Activated CD4-positive, alpha-beta T cell treated with anti-CD3 and anti-CD28 coated beads, Interleukin-10, Interleukin-2, amounts not matched to agents 100 ng/mL and 50 ng/mL, durations not matched to agents 16 hours and 8 hours (primary cell): Measurements from ENCODE around the gene GSTCD.
"Not testable (repeated sequence)": the region's sequence is repeated elsewhere in the genome, so short reads cannot be mapped to it uniquely, and the experiment has no call there.

Experiments used
- DNase-seq: peaks from one replicate; pipeline ENCODE4 v3.0.0-alpha.2; 2020

Gene GSTCD

DNA sequence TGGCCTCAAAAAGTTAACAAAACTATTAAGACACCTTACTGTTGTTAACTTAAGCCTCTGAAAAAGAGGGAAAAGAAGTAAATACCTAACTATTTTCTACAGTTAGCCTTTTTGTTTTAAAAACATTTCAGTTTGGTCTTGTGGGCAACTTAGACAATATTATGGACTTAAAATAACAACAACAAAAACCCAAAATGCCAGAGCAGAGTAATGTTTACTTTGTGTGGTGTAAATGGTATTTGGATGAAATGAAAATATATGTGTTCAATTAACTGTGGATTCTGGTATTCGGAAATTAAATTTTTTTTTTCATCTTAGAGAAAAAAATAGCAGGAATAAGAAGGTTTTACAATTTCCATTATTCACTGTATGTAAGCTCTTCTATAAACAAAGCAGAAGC is 107.1 kb downstream of the GSTCD start:
- no peak for DNase-seq

DNA sequence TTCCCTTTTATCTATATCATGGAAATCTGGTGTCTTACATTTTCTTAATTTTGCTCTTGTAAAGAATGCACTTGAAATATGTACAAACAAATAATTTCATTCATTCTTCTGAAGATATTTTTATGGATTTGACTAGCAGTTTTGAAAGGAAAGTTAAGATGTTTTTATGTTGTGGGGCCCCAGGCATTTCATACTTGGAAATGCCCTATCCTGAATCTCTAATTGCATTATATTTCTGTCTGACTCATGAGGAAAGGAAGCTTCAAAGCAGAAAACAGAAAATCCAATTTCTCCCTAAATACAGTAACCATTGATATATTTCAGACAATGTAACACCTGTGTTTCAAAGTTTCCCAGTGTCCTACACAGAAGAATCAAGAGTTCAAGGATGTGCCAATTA is 113.5 kb downstream of the GSTCD start:
- DNase-seq = no peak

DNA sequence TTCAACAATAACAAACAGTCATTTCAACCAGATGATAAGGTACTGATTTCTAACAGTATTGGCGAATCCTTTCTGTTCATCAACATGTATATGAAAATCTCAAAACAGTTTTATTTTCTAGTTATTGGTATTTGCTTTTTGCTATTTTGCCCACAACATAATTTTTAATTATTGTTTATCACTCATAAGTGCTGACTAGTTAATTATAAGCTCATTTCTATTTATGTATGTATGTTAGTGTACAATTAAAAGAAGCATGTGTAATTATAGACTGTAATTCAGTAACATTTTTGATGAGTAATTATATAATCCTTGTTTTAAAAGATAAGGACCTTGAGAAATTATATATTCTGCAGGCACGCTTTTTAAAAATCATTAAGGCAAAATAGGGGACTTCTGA is 119.5 kb downstream of the GSTCD start:
- DNase-seq = no peak

DNA sequence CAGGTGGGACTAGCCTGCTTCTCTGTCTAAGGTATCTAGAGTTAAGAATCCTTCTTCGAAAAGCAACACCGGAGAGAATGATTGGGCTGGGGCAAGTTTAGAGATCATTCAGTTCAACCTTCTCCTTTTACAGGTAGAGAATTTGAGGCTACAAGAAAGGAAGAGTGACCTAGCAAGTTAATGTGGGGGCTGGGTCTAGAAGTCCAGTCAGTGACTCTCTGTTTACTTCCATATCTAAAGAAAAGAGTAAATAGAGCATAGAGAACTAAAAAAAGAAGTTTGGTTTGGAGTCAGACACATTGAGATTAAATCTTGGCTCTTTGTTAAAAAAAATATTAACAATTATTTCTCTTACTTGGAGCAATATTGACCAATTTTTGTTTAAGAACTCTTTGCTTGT is 122.6 kb downstream of the GSTCD start:
- DNase-seq = no peak

DNA sequence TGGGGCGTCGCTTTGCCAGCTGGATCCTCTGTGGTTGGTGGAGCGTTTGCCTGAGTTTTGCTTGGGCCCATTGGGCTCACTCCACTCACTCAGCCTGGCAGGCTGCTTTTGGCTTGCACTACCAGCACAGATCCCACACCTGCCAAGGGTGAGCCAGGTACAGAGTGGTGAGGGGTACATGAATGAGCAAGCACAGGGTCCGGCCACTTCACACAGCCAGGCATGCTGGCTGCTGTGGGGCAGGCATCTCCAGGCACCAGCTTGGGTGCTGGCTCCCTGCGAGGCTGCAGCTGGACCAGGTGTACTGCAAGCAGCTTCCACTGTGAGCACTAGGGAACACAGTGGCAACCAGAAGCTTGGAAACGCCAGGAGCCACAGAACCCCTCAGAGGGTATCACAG is 126.6 kb downstream of the GSTCD start:
- DNase-seq = no peak

DNA sequence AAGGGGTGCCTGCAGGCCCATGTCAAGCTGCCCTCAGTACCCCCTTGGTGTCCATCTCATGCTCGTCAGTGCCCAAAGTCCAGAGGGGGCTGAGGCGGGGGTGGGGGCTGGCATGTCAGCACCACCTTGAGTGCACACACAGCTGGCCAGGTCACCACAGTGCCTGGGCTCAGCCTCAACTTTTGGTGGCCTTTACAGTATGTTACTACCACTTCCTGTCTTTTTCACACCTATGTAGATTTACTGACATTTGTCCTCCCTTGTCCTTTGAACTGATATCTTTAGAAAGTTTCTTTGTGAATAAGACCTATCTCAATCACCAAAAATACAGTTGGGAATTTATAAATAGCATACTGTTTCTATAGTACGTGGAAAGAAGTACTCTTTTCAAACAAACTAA is 128.0 kb downstream of the GSTCD start:
- DNase-seq = no peak

DNA sequence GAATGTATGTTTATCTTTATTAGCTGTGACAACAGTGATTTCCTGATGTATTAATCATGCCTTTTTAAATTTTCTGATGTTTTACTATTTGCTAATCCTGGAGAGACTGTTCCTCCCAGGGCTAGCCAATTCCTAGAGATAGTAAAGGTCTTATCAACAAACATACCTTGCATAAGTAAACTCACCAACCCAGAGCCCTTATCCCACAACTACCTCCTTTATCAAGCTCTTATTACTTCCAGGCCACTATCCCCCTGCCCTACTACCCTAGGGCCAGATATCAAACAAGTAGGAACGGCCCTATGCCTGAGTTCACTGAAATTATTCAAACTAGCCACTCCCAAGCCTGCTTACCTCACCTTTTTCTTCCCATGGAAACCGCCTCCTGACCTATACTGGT is 128.5 kb downstream of the GSTCD start:
- DNase-seq = no peak

DNA sequence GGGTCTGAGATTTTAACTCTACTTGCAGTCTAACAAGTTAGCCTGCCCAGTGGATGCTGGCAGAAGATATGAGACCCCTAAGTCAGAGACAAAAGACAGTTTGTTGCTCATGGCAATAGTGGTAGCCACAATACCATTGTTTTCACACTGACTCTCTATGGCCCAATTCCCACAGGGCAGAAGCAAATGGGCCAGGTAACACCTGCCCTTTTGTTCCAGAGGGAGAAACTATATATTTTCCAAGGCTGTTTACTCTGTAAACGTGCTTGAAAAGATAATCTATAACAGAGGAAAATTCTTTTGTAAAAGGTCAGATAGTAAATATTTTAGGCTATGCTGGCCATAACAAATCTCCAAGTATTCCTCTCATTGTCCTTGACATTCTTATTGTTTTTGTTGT is 129.5 kb downstream of the GSTCD start:
- DNase-seq = no peak

DNA sequence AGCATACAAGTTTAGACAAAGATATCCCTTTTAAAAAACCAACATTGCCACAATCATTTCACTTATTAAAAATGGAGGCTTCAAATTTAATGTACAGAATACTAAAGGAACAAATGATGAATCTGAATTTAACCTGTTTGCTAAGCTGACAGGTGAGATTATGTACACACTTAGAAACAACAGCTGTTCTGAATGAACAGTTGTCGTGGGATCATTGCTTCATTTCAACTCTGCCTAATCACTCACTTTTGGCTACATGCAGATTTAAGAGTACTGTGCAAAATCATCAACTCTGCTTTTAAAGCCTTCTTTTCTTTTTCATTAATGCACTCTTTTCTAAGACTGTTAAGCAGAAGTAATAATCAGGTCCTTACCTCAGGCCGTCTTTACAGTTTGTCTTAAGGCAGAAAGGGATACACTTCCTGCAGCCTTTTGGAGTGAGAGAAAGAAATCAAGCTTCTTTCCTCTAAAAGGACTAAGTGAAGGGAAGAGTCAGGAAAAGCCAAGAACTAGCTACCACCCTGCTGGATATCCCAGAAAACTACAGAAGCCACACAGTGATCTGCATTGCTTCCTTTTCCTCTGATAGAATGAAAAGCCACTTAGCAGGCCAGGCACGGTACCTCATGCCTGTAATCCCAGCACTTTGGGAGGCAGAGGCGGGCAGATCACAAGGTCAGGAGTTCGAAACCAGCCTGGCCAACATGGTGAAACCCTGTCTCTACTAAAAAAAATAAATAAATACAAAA is 132.0 kb downstream of the GSTCD start:
- DNase-seq = no peak

DNA sequence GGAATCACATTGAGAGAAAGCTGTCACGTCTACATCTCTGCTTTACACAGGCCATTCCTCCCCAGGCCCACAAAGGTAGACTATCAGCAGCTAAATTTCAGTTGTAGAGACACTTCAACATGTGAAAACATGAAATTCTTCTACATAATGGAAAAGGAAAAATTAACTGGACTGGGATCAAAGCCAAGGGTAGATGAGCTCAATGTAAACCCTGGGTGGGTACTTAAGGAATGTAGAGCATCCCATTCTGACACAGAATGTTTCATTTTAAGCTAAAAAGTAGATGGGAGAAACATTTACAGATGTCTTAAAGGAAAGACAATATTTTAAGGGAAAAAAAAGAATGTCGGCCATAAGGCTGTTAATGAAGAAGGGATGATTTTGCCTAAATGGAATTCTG is 135.4 kb downstream of the GSTCD start:
- DNase-seq = no peak

DNA sequence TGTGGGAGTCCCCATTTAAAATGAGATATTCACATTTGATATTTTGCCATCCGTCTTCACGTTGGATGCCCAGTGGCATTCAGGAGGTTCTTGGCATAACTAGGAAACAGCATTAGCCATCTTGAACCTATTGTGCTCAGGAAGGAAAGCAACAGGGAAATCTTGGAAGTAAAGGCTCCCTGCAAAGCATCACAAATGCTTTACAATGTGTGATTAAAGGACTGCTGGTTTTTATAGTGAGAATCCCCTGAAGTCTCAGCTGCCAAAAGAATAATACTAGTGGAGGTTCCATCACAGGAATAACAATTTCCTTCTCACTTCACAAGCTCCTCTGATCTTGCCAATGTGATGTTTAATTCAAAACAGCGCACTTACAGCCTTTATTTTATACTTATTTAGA is 137.0 kb downstream of the GSTCD start:
- no peak for DNase-seq

DNA sequence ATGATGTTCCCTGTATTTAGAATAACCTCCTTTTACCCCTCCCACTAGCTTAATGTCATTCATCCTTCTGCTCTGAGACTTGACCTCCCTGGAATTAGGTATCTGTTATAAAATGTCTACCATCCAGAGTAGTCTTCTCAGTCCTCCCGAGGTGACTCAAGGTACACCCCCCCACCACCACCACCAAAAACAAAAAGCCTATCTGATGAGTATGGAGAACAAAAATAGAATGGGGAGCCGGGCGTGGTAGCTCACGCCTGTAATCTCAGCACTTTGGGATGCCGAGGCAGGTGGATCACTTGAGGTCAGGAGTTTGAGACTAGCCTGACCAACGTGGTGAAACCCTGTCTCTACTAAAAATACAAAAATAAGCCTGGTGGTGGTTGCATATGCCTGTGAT is 139.8 kb downstream of the GSTCD start:
- DNase-seq = not testable (repeated sequence)

DNA sequence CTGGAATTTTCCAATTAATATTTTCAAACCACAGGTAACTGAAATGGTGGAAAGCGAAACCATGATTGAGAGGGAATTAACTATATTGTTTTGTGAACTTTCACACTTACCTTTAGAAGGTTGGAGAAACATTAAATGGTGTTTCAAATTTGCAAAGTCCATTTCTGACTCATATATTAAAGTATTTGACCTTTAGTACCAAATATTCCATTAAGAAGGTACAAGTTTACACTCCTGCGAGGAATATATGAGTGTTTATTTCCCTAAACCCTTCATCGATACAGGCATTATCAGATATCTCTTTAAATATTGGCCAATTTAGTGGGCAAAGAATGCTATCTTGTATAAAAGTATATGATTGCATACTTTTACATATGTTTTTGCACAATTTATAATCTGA is 142.6 kb downstream of the GSTCD start:
- no peak for DNase-seq

DNA sequence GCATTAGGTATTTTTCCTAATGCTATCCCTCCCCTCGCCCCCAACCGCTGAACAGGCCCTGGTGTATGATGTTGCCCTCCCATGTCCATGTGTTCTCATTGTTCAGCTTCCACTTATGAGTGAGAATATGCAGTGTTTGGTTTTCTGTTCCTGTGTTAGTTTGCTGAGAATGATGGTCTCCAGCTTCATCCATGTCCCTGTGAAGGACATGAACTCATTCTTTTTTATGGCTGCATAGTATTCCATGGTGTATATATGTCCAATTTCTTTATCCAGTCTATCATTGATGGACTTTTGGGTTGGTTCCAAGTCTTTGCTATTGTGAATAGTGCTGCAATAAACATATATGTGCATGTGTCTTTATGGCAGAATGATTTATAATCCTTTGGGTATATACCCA is 143.6 kb downstream of the GSTCD start:
- DNase-seq = not testable (repeated sequence)

DNA sequence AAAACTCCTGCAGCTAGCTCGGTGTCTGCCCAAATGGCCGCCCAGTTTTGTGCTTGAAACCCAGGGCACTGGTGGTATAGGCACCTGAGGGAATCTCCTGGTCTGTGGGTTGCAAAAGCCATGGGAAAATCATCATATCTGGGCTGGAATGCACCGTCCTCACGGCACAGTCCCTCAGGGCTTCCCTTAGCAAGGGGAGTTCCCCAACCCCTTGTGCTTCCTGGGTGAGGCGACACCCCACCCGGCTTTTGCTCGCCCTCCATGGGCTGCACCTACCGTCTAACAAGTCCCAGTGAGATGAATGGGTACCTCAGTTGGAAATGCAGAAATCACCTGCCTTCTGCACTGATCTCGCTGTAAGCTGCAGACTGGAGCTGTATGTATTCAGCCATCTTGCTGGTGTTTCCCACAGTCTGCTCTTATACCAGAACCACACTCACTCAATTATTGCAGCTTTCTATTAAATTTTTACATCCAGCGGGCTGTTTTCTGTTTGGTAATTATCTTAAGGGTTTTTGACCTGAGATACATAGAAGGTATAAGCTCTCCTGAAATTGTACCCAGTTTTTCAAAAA is 150.0 kb downstream of the GSTCD start:
- DNase-seq = no peak

DNA sequence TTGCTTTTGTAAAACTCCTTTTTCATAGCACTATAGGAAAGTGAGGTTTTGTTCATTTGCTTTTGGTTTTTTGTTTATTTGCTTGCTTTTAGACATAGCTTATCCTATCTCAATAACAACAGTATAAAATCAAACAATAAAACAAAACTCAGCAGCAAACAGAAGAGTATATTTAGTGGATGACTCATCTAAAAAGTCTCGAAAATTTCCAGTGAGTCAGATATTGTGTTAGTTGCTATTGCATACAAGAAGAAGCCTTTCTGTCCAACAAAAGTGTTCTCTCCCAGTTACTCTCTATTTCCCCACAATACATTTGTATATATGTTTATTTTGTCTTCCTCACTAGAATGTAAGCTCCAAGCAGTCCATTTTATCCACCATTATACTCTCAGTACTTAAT is 150.6 kb downstream of the GSTCD start:
- DNase-seq = no peak

DNA sequence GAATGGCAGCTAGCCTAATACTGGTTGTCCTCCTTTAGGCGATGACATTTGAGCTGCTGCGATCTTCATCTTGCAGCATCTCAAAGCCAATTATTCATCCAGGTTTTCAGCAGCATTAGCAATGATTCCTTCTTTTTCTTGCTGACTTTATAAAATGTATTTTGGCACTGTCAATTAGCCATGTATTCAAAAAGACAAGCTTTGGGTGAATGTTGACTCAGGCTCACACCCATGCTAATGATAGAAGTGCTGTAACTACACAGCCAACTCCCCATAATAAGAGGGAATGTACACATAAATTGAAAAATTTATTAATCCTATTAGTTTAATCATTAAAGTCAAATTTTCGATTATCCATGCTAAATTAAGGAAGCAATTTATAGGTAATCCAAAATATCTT is 162.4 kb downstream of the GSTCD start:
- DNase-seq = no peak

DNA sequence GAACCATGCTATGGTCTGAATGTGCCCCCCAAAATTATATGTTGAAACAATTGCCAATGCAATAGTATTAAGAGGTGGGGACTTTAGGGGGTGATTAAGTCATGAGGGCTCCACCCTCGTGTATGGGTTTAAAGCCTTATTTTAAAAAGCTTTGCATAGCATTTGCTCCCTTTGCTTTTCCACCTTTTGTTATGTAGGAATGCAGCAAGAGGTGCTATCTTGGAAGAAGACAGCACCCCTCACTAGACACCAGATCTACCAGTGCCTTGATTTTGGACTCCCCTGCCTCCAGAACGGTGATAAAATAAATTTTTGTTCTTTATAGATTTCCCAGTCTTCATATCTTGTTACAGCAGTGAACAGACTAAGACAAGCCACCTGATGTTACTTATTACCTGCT is 163.4 kb downstream of the GSTCD start:
- no peak for DNase-seq

DNA sequence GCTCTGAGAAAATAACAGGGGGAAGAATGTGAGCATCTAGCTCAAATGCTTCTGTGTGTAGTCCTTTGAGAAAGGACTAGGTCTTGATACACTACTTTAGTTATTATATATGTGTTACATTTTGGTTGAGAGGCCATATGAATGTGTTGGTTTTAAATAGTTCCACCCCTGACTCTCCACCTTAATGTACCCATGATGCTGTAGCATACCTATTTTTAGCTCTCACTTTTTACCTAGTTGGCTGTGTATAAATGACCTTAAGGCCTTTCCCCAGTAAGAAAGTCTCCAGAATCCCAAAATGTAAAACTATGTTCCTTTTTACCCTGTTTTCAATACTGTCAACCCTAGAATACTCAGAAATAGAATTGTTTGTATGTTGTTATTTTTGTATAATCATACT is 166.6 kb downstream of the GSTCD start:
- no peak for DNase-seq

DNA sequence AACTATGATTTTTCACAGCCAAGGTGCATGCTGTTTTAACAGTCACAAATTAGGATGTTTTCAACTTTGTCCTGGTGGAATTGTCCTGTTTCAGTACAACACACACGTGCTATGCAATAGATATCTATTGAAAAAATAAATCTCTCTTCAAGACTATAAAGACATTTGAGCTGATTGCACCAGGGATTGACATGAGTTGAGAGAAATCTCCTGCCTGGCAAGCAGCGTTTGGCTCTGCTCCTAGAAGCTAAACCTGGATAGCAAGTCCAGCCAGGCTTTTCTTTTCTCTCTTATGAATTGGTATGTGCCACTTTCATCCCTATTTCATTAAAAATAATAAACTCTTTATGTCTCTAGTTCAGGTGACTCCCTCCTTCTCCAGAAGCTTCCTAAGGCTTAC is 170.1 kb downstream of the GSTCD start:
- DNase-seq = no peak

DNA sequence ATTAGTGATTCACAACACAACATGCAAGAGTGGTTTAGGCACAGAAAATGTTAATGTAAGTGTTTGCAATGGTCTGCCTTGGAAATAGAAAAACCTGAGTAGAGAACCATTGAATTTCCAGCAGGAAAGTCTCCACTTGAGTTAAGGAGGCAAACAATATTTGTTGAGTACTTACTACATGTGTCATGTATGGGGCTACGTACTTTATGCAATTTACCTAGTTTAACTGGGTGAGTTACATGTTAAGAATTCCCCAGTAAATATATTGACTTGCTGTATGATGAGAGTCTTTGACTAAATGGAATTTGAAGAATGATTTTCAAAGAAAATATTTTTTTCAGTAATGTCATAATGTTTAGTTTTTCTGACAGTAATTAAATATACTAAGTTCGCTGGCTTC is 178.9 kb downstream of the GSTCD start:
- DNase-seq = no peak

DNA sequence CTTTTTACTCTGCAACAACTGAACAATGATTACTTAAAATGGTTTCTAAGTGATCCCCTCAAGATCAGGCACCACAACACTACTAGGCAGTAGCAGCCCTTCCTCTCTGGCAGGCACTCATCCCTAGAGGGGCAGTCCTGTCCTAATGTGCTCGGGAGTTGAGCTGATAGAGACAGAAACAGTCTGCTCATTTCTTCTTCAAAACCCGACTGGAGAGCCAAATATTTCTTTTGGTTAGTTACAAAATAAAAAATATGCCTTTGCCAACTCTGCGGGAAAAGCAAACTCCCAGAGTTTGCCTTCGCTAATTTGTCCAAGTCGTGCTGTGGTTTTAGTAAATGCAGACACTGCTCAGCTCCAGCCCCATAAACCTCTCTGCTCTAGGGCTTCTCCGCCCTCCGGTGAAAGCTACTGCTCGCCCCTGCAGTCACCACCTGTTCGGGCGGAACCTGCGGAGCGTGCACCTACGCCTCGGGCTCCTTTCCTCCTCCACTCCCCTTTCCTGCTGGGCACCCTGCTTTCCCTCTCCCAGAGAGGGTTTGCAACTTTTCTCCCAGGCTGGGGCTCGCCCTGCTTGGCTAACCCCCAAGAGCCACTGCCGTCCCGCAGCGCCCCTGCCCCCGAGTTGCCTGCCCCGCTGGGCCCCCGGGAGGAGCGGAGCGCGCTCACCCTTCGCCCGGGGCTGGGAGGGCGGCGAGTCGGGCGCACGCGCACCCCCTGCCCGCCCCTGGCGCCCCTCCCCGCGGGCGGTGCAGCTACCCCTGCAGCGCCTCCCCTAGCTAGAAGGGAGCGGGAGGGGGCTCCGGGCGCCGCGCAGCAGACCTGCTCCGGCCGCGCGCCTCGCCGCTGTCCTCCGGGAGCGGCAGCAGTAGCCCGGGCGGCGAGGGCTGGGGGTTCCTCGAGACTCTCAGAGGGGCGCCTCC is 186.3 kb downstream of the GSTCD start, which contains the start of gene NPNT:
TSS of gene NPNT (plus strand) at position 812 of the 923 bp plus-strand sequence. CDS start 182 bp downstream, outside the sequence.
- DNase-seq = no peak

DNA sequence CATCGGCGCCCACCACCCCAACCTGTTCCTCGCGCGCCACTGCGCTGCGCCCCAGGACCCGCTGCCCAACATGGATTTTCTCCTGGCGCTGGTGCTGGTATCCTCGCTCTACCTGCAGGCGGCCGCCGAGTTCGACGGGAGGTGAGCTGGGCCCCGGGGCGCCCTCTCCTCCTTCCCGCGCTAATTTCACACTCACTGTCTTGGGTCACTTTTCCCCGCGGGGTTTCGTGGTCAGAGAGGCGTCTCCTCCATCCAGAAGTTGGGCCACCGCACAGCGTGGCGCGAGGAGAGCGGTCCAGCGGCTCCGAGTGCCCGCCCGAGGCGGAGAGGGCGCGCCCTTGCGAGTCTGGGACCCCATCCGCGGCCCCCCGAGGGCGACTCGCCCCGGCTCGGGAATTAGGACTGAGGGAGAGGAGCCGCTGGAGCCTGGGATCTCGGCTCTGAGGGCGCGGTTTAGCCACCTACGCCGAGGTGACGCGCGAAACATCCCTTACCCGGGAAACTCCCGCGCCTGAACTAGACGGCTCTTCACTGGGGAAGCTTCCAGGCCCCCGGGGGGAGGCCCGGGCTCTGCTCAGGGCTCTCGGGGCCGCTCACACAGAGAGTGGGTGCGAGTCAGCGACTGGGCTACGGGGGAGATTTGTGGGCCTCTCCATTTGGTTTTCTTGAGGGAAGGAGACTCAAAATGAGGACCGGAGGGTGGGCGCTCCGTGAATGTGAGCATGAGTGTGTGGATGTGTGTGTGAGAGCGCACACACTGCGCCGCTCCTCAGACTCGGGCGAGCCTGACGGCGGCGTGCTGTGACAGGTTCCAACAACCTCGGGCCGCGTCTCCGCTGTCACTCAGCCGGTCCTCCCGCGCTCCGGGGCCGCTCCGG is 187.2 kb downstream of the GSTCD start:
- peak; percentile 25 for DNase-seq
